Endothelial cell of umbilical vein (primary cell): ENCODE measurements around the gene RIOX2.
"Not testable (repeated sequence)": the region's sequence is repeated elsewhere in the genome, so short reads cannot be mapped to it uniquely, and the experiment has no call there.

Experiments used
- CTCF ChIP-seq, 2 donors: IDR thresholded peaks; 1 replicate in 1 of 2; 2 replicates in 1 of 2; pipeline ENCODE4 v1.5.1; 2011; ENCODE audit warnings: low read length in 2 of 2, mild to moderate bottlenecking in 2 of 2, moderate library complexity in 2 of 2, control low read depth in 1 of 2, inconsistent platforms in 1 of 2, low read depth in 1 of 2; ENCODE audit not compliant: insufficient read depth in 1 of 2; ENCODE audit errors: extremely low read depth in 1 of 2
- EZH2 ChIP-seq: IDR thresholded peaks from 2 replicates; pipeline ENCODE4 v1.6.1; 2012; ENCODE audit warnings: borderline replicate concordance, low read depth, mild to moderate bottlenecking, moderate library complexity, low read length, inconsistent platforms; ENCODE audit not compliant: severe bottlenecking
- FOS ChIP-seq: IDR thresholded peaks from 2 replicates; pipeline ENCODE4 v1.6.1; 2011; ENCODE audit warnings: mild to moderate bottlenecking, low read length, moderate library complexity, borderline replicate concordance; ENCODE audit not compliant: insufficient read depth
- GATA2 ChIP-seq: IDR thresholded peaks from 2 replicates; pipeline ENCODE4 v1.7.0; 2011; ENCODE audit warnings: low read depth, mild to moderate bottlenecking, moderate library complexity, mixed read lengths, low read length; ENCODE audit not compliant: insufficient read length, insufficient read depth
- JUN ChIP-seq: IDR thresholded peaks from 2 replicates; pipeline ENCODE4 v1.6.1; 2011; ENCODE audit warnings: borderline replicate concordance, low read depth; ENCODE audit not compliant: insufficient read length, insufficient read depth
- MAX ChIP-seq: IDR thresholded peaks from 2 replicates; pipeline ENCODE4 v1.6.1; 2011; ENCODE audit not compliant: insufficient read depth, insufficient read length
- MYC ChIP-seq: IDR thresholded peaks from one replicate; pipeline ENCODE4 v1.6.1; 2011; ENCODE audit warnings: mild to moderate bottlenecking, low read depth, low read length
- POLR2A ChIP-seq: IDR thresholded peaks from 2 replicates; pipeline ENCODE4 v1.6.1; 2012; ENCODE audit warnings: low read depth, mild to moderate bottlenecking, control low read depth, low read length
- POLR2AphosphoS5 ChIP-seq: IDR thresholded peaks from 2 replicates; pipeline ENCODE4 v1.6.1; 2012; ENCODE audit warnings: low read depth, mild to moderate bottlenecking, control low read depth, low read length, moderate library complexity; ENCODE audit not compliant: insufficient read depth

- TF ChIP-seq CTCF (IDR thresholded peaks at IDR 0.05; ENCODE audit: extremely low read depth in 1 of 2, insufficient read depth in 1 of 2, low read depth in 1 of 2, low read length in 2 of 2); EZH2; POLR2A; MAX; GATA2; JUN; POLR2AphosphoS5; FOS; MYC: not testable (repeated sequence)
Measured at GRCh38 chr3:97909830-97910229, 62.4 kb downstream of the RIOX2 start.
